Measurements from ENCODE around the gene OTUD3.
A peak's percentile ranks its signal among the peaks of the same experiment; 100 is the strongest.
"Not testable (repeated sequence)": the region's sequence is repeated elsewhere in the genome, so short reads cannot be mapped to it uniquely, and the experiment has no call there.

Gene OTUD3

GRCh38 chr1:19869453-19869852 lies 12.7 kb upstream of the OTUD3 start:
- DNase-seq: not testable (repeated sequence)

DNA sequence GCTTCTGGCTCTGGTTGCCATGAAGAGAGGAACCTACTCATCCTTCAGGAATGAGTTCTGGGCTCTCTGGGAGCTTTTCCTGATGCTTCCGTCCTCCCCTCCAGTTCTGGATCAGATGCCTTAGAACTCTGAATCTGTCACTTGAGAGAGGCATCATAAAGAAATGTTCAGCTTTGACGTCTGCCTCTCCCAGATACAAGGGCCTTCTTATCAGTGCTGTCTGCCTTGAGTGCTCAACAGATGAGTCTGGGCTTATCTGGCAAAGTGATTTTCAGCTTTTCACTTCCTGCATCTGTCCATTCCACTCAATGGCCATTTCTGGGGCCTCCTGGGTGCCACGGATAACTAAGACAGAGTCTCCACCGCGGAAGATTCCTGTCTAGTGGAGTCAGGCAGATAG lies 12.3 kb upstream of the OTUD3 start:
- no peak for DNase-seq

- no peak for DNase-seq
Measured at GRCh38 chr1:19872190-19872589, 10.0 kb upstream of the OTUD3 start.

DNA sequence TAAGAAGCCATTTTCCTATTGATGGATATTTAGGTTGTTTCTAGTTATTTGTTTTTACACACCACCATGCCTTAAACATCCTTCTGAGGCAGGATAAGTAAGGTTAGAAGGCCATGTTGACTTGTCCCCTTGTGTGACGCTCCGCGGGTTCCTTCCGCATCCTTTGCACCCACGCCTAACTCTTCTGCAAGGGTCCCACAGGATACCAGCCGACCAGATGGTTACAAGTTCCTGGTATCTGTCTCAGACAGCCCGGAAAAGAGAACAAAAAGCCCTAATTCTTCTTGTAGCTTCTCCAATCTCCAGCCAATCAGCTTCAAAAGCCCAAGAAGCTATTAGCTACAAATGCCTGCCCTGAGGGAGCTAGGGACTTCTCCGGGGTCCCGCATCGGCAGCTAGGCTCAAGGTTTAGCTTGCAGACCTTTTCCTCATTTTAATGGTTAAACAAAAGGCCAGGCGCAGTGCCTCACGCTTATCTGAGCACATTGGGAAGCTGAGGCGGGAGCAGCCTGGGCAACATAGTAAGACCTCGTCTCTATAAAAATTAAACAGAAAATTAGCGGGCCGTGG lies 4.9 kb upstream of the OTUD3 start:
- no peak for DNase-seq

GRCh38 chr1:19877821-19878636 lies 4.2 kb upstream of the OTUD3 start:
- no peak for DNase-seq

DNA sequence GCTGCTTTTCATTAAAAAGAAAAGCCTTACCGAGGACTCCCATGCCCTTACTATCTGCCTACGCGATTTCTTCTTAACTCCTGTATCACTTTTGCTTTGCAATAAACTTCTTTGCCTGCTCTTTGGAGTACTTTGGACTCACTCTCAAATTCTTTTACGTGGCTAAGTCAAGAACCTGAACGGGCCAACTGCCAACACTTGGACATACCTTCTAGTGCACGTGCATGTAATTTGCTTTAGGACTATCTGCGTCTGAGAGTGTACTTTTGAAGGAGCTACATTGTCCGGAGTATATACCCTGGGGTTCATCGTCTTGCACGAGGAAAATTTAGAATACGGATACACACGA lies 3.6 kb upstream of the OTUD3 start:
- DNase-seq: no peak

DNA sequence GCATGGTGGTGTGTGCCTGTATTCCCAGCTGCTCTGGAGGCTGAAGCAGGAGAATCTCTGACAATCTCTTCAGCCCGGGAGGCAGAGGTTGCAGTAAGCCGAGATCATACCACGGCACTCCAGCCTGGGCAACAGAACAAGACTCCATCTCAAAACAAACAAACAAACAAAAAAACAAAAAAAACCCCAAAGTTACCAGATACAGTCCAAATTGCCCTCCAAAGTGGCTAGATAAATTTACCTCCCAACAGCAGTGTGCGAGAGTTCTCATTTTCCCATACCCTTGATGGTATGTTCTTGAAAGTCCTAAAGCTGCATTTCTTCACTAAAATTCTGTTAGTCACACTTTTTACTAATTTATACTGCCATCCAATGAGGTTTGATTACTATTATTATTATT lies 3.0 kb upstream of the OTUD3 start:
- DNase-seq: no peak

DNA sequence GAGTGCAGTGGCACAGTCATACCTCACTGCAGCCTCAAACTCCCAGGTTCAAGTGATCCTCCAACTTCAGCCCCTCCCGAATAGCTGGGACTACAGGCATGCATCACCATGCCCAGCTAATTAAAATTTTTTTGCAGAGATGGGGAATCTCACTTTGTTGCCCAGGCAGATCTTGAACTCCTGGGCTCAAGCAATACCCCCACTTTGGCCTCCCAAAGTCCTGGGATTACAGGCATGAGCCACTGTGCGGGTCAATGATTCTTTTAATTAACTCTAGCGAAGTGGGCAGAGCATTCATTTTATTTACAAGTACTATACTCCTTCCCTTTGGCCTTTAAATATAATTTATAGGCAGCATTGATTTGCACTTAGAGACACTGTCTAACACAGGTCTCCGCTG lies 2.5 kb upstream of the OTUD3 start:
- DNase-seq: no peak

- DNase-seq: not testable (repeated sequence)
Measured at GRCh38 chr1:19880841-19881240, 1.4 kb upstream of the OTUD3 start.

GRCh38 chr1:19884312-19884711 lies 2.1 kb downstream of the OTUD3 start:
- DNase-seq: no peak

- no peak for DNase-seq
Measured at GRCh38 chr1:19885821-19886220, 3.6 kb downstream of the OTUD3 start.

DNA sequence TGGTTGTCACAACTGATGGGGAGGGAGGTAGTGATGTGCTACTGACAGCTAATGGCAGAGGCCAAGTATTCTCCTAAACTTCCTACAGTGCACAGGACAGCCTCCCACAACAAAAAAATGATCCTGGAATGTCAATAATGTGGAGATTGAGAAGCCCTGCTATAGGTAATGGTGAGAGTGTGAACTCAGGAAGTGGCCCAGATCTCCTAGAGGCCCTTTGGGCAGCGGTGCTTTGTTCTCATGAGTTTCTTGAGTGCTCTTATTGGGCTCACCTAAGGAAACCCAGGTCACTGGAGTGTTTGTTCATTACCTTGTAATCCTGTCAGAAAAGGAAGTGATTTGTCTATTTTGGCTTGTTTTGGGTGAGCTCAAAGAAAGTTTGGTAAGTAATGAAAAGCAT lies 5.9 kb downstream of the OTUD3 start:
- no peak for DNase-seq

- DNase-seq: no peak
Measured at GRCh38 chr1:19889656-19890055, 7.5 kb downstream of the OTUD3 start.

GRCh38 chr1:19892129-19892528 lies 9.9 kb downstream of the OTUD3 start:
- DNase-seq: no peak

DNA sequence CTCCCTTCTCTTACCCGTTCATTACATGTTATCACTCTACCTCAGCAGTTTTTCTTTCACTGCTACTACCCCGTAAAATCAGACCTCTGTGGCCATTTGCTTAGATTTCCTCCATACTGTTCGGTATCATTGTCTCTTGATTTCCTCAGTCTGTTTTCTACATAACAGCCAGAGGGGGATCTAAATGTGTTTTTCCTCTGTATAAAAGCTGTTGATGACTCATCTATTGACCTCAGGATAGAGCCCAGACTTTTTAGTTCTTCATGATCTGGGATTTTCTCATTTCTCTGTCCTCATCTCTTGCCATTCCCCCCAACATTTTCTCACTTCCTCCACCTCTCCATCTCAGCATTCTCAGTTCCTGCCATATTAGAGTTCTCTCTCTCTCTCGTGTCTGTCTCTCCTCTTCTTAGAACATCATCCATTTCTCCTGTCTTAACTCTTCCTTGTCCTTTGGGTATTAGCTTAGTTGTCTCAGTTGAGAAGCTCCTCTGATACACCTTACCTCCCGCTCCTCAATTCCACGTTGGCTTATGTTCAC lies 10.5 kb downstream of the OTUD3 start:
- no peak for DNase-seq

DNA sequence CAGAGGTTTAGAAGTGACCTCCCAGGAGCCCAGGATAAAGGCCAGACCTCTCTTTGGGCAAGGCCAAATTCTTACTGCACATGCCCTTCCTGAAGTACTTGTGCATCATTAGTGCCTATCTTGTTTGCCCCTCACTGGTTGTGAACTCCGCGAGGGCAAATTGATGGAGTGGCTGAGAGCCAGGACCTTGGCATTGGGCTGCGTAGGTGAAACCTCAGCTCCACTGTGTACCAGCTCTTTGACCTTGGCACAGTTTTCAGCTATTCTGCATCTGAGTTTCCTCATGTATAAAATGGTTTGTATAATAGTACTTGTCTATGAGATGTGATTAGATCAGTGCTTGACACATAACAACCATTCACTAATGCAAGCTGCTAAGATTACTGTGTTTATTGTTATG lies 11.5 kb downstream of the OTUD3 start:
- peak; percentile 31 for DNase-seq

DNA sequence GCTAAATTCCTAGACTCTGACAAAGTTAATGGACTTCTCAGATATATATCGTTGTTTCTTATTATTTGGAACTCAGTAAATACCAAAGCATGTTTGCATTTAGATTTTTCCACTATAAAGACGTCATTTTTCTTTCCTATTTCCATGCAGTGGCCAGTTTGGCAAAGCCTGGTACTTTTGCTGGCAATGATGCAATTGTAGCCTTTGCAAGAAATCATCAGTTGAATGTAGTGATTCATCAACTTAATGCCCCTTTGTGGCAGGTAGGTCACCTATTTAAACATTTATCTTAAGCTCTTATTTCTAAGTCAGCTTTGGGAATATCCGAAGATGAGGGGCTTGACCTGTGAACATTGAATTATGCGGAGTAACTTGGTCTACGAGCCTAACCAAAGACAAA lies 12.0 kb downstream of the OTUD3 start:
- no peak for DNase-seq

GRCh38 chr1:19901653-19902052 lies 19.5 kb downstream of the OTUD3 start:
- DNase-seq: no peak

- DNase-seq: no peak
Measured at GRCh38 chr1:19903621-19904020, 21.4 kb downstream of the OTUD3 start.

GRCh38 chr1:19907456-19907855 lies 25.3 kb downstream of the OTUD3 start:
- DNase-seq: no peak

DNA sequence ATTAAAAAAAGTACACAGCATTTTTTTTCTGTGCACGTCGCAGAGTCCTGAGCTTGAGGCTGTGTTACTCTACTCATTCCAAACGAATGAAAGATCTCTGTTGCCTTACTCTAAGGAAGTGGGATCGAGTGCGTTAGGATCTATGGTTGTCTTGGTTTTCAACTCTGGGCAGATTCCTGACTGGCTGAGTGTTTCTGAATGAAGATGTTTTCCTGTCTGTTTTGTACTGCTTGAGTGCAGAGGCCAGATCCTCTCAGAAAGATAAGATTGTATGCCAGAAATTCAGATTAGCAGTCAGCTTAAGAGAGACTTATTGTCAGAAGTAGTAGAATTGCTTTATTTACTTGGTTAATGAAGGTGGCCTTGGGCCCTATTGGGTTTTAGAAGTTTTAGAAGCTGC lies 27.2 kb downstream of the OTUD3 start:
- DNase-seq: no peak

DNA sequence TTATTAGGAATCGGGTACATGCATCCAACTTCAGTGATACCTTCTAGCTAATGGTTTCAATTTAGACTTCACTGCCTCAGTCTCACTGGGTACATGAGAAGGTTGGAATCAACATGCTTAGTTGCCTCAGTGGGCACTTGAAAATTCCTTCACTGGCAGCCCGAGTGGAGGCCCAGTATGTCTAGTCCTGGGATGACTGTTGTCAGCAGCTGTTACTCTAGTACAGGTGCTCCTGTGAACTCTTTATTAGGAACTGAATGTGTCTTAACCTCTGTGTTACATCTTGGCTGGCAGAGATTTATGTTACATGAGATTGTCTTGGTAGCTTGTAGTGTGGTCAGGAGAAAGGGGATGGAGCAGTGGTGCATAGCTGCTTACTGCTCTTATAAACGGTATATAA lies 27.8 kb downstream of the OTUD3 start:
- DNase-seq: no peak

- no peak for DNase-seq
Measured at GRCh38 chr1:19910650-19911049, 28.5 kb downstream of the OTUD3 start.

GRCh38 chr1:19918057-19918456 lies 35.9 kb downstream of the OTUD3 start:
- DNase-seq: peak; percentile 73

Measured in DMS79 treated with DMSO at 0.1 percent for 48 hours (cell line).